H9 (cell line): ENCODE results near the gene ZNF512B. TPM values are rescaled to one million over a fixed set of nuclear protein-coding genes. Genes with fewer than 3 reads are reported as not detected.

Source experiments
- DNase-seq: peaks from one replicate; pipeline ENCODE4 v3.0.0-alpha.2; 2017
- H2AFZ ChIP-seq: one replicate; pipeline ENCODE4 v1.6.1; 2013; ENCODE audit warnings: mild to moderate bottlenecking, low read length, control low read depth, moderate library complexity
- H2AK5ac ChIP-seq: 2 replicates; pipeline ENCODE4 v1.6.1; 2013; ENCODE audit warnings: low read length, control low read depth, mixed read lengths; ENCODE audit not compliant: insufficient read length
- H2BK120ac ChIP-seq: one replicate; pipeline ENCODE4 v1.6.1; 2013; ENCODE audit warnings: low read depth, mild to moderate bottlenecking, low read length, control low read depth, inconsistent platforms; ENCODE audit not compliant: poor library complexity, severe bottlenecking
- H2BK12ac ChIP-seq: 2 replicates; pipeline ENCODE4 v1.6.1; 2013; ENCODE audit warnings: low read length, control low read depth, mixed read lengths, low read depth; ENCODE audit not compliant: insufficient read length
- H2BK15ac ChIP-seq: 2 replicates; pipeline ENCODE4 v1.6.1; 2013; ENCODE audit warnings: low read depth, low read length, control low read depth
- H2BK20ac ChIP-seq: one replicate; pipeline ENCODE4 v1.6.1; 2013; ENCODE audit warnings: low read depth, mild to moderate bottlenecking, low read length, control low read depth, inconsistent platforms; ENCODE audit not compliant: poor library complexity, severe bottlenecking
- H2BK5ac ChIP-seq: 2 replicates; pipeline ENCODE4 v1.6.1; 2013; ENCODE audit warnings: low read length, control low read depth, mixed read lengths; ENCODE audit not compliant: insufficient read length
- H3K14ac ChIP-seq: 2 replicates; pipeline ENCODE4 v1.6.1; 2013; ENCODE audit warnings: low read length, control low read depth; ENCODE audit not compliant: insufficient read depth
- H3K18ac ChIP-seq: 2 replicates; pipeline ENCODE4 v1.6.1; 2013; ENCODE audit warnings: low read depth, mild to moderate bottlenecking, mixed read lengths, low read length, control low read depth; ENCODE audit not compliant: insufficient read length
- H3K23ac ChIP-seq: 2 replicates; pipeline ENCODE4 v1.6.1; 2013; ENCODE audit warnings: low read length, control low read depth, mixed read lengths, low read depth; ENCODE audit not compliant: insufficient read length
- H3K23me2 ChIP-seq: 2 replicates; pipeline ENCODE4 v1.6.1; 2013; ENCODE audit warnings: low read depth, mild to moderate bottlenecking, mixed read lengths, low read length, control low read depth; ENCODE audit not compliant: insufficient read length, poor library complexity, severe bottlenecking
- H3K27ac ChIP-seq: 2 replicates; pipeline ENCODE4 v1.5.1; 2013; ENCODE audit warnings: low read length, control low read depth, mixed read lengths, low read depth; ENCODE audit not compliant: insufficient read length
- H3K27me3 ChIP-seq: 2 replicates; pipeline ENCODE4 v1.6.1; 2013; ENCODE audit warnings: low read length, control low read depth, inconsistent platforms; ENCODE audit not compliant: insufficient read depth
- H3K4ac ChIP-seq: 2 replicates; pipeline ENCODE4 v1.6.1; 2013; ENCODE audit warnings: low read depth, mild to moderate bottlenecking, control low read depth, inconsistent platforms, low read length, moderate library complexity
- H3K4me1 ChIP-seq: 2 replicates; pipeline ENCODE4 v1.6.1; 2013; ENCODE audit warnings: low read length, control low read depth, inconsistent platforms; ENCODE audit not compliant: insufficient read depth
- H3K4me2 ChIP-seq: 2 replicates; pipeline ENCODE4 v1.6.1; 2013; ENCODE audit warnings: low read length, control low read depth, mixed read lengths; ENCODE audit not compliant: insufficient read length, insufficient read depth
- H3K56ac ChIP-seq: 2 replicates; pipeline ENCODE4 v1.6.1; 2013; ENCODE audit warnings: low read depth, mild to moderate bottlenecking, mixed read lengths, low read length, control low read depth; ENCODE audit not compliant: insufficient read length
- H3K79me1 ChIP-seq: 2 replicates; pipeline ENCODE4 v1.6.1; 2013; ENCODE audit warnings: low read depth, mild to moderate bottlenecking, moderate library complexity, low read length, control low read depth, inconsistent platforms; ENCODE audit not compliant: insufficient read depth, poor library complexity, severe bottlenecking
- H3K79me2 ChIP-seq: 2 replicates; pipeline ENCODE4 v1.6.1; 2013; ENCODE audit warnings: low read length, control low read depth, inconsistent platforms; ENCODE audit not compliant: insufficient read depth
- H3K9ac ChIP-seq: 2 replicates; pipeline ENCODE4 v1.6.1; 2013; ENCODE audit warnings: low read length, control low read depth, mixed read lengths; ENCODE audit not compliant: insufficient read length; ENCODE audit errors: extremely low read depth
- H3K9me3 ChIP-seq: one replicate; pipeline ENCODE4 v1.6.1; 2013; ENCODE audit warnings: low read depth, low read length, inconsistent platforms; ENCODE audit not compliant: control insufficient read depth
- H3T11ph ChIP-seq: one replicate; pipeline ENCODE4 v1.6.1; 2013; ENCODE audit warnings: mild to moderate bottlenecking, low read length, control low read depth, inconsistent platforms
- H4K20me1 ChIP-seq: one replicate; pipeline ENCODE4 v1.6.1; 2013; ENCODE audit not compliant: control insufficient read depth, insufficient read length, insufficient read depth
- H4K5ac ChIP-seq: 2 replicates; pipeline ENCODE4 v1.6.1; 2013; ENCODE audit warnings: low read depth, mild to moderate bottlenecking, mixed read lengths, low read length, control low read depth; ENCODE audit not compliant: insufficient read length
- H4K8ac ChIP-seq: replicated peaks from 2 replicates; pipeline ENCODE4 v1.6.1; 2013; ENCODE audit warnings: low read length, control low read depth, mixed read lengths, low read depth; ENCODE audit not compliant: insufficient read length
- H4K91ac ChIP-seq: 2 replicates; pipeline ENCODE4 v1.6.1; 2013; ENCODE audit warnings: low read depth, mild to moderate bottlenecking, moderate library complexity, mixed read lengths, low read length, control low read depth; ENCODE audit not compliant: insufficient read length
- H3K27ac Mint-ChIP-seq, 3 experiments: 2 replicates in 2 of 3; 3 replicates in 1 of 3; pipeline ENCODE4 v1.8.0; 2020 to 2021; ENCODE audit warnings: mixed read lengths in 3 of 3, mild to moderate bottlenecking in 1 of 3, moderate library complexity in 1 of 3
- H3K27me3 Mint-ChIP-seq: 2 replicates; pipeline ENCODE4 v1.8.0; 2021; ENCODE audit warnings: low read depth, mild to moderate bottlenecking, moderate library complexity, mixed read lengths
- H3K36me3 Mint-ChIP-seq, 3 experiments: 2 replicates in 2 of 3; 3 replicates in 1 of 3; pipeline ENCODE4 v1.8.0; 2020 to 2021; ENCODE audit warnings: low read depth in 3 of 3, mixed read lengths in 3 of 3; ENCODE audit not compliant: insufficient read depth in 1 of 3
- H3K4me1 Mint-ChIP-seq, 2 experiments: 2 replicates each; pipeline ENCODE4 v1.8.0; 2020; ENCODE audit warnings: mixed read lengths in 2 of 2
- H3K4me3 Mint-ChIP-seq, 2 experiments: 2 replicates in 1 of 2; 3 replicates in 1 of 2; pipeline ENCODE4 v1.8.0; 2020 to 2021; ENCODE audit warnings: mild to moderate bottlenecking in 2 of 2, mixed read lengths in 2 of 2, moderate library complexity in 1 of 2
- H3K9me3 Mint-ChIP-seq, 2 experiments: 2 replicates in 1 of 2; 3 replicates in 1 of 2; pipeline ENCODE4 v1.8.0; 2020; ENCODE audit warnings: mild to moderate bottlenecking in 2 of 2, mixed read lengths in 2 of 2, moderate library complexity in 1 of 2
- CTCF ChIP-seq: fragments of 200-600 bp; sonication (generic); conservative IDR thresholded peaks from 3 replicates; pipeline ENCODE4 v1.8.0; 2021; ENCODE audit warnings: antibody characterized with exemption, mild to moderate bottlenecking
- WGBS: extraction: QIAGEN DNeasy Blood & Tissue Kit; methylation state at CpG from one replicate; pipeline ENCODE4 v1.1.7; 2013; ENCODE audit warnings: missing lambda C conversion rate, low lambda C conversion rate, mixed read lengths; ENCODE audit not compliant: insufficient read length; ENCODE audit errors: extremely low coverage; 5-methylcytosine and 5-hydroxymethylcytosine counted together
- total RNA-seq: library from RNA; stranded (reverse); gene quantifications from 2 replicates; pipeline ENCODE4 v1.2.1, GENCODE V29; 2021

The ZNF512B gene
- total RNA-seq, 1 experiment from 2014 or later, result 46.0 TPM

DNA sequence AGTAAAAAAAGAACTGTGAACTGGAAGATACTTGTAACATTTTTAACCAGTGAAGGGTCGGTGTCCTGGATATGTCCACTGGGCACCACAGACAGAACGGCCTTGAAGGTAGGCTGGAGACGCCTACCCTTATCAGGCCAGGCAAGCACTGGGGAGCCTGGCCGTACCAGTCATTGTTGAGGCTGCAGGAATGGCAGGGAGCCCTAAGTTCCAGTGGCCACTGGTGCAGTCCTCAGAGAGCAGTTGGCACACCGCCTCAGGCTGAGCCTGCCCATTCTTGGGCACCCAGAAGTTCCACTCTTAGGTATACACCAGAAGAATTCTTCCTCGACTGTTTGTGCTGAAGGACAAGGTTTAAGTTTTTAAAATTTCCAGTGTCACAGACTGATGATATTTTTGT, 54.3 kb downstream of the ZNF512B start:
- Histone ChIP-seq H3K14ac (no peak overlapping the region), H2AK5ac (no peak overlapping the region), H3K23me2 (no peaks in the 10 kb centered on the region), H3K9ac (no peak overlapping the region), H2BK15ac (no peak overlapping the region), H2BK12ac (no peak overlapping the region), H3T11ph (no peak overlapping the region), H2BK5ac (no peak overlapping the region), H3K4ac (no peak overlapping the region), H3K27me3 (no peaks in the 10 kb centered on the region), H3K56ac (no peak overlapping the region), H3K4me2 (no peak overlapping the region), H4K91ac (no peak overlapping the region), H3K9me3 (no peaks in the 10 kb centered on the region), H2BK120ac (no peak overlapping the region), H3K79me1 (no peaks in the 10 kb centered on the region), H3K4me1 (no peaks in the 10 kb centered on the region), H2BK20ac (no peak overlapping the region), H4K20me1 (no peaks in the 10 kb centered on the region), H4K5ac (no peak overlapping the region), H4K8ac (no peak overlapping the region), H3K18ac (no peak overlapping the region), H3K23ac (no peak overlapping the region), H3K27ac (no peak overlapping the region), H3K79me2 (no peaks in the 10 kb centered on the region; the same call in 1 of the 2 replicates), H2AFZ (no peak overlapping the region)
- H3K36me3 Mint-ChIP-seq, result peaks cover 12 to 28% (median 15%) of the 10 kb centered on the region in 3 experiments; a peak in 6 of 7 replicates
- TF ChIP-seq CTCF, result no peak
- no peaks in the 10 kb centered on the region for H3K27me3 Mint-ChIP-seq
- H3K4me3 Mint-ChIP-seq, result peak overlapping the region in 1 of 2 experiments; percentile 29; a peak in 1 of 5 replicates
- no CpG with 5 or more reads among the region's 6 CpGs for WGBS
- peaks cover 13 to 15% of the 10 kb centered on the region in 2 experiments for H3K4me1 Mint-ChIP-seq
- H3K27ac Mint-ChIP-seq, result no peak overlapping the region; a peak in 1 of 7 replicates
- H3K9me3 Mint-ChIP-seq, result peaks cover 5 to 9% of the 10 kb centered on the region in 2 experiments; a peak in 4 of 5 replicates
- DNase-seq, result no peak
